Measurements from ENCODE around the gene BANF2.

DNA sequence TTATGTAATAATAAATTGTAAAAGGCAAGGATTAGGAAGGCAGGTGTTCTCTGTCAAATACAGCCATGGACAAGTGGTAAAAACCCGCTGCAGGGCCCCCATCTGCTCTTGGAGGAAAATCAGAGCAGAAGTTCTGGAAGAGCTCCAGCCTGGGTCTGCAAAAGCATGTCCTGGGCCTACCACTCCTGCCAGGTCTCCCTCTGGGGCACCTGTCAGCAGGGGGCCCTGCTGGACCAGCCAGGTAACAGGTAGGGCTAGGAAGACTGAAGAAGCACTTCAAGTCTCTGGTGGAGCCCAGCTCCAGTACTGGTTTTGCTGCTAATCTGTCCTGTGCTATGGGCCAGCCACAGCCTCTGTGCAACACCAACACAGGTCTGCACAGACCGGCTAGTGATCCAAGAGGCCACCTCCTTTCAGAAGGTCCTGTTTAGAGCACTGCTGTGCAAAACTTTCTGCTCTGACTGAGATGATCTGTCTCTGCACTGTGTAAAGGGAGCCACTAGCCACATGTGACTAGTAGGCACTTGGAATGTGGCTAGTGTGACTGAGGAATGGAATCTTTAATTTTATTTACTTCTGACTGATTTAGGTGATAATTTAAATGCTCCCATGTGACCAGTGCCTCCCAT, 47.9 kb upstream of the BANF2 start:
- TF ChIP-seq ZNF24 (IDR thresholded peaks at IDR 0.05) (no peak), HCFC1 (IDR thresholded peaks at IDR 0.05; ENCODE audit: low read length) (no peak), YY1 (IDR thresholded peaks at IDR 0.05; ENCODE audit: low read depth, low read length) (no peak), SP1 (IDR thresholded peaks at IDR 0.05; ENCODE audit: low read depth, low read length) (no peak)
- TF ChIP-seq, protein P1, sequence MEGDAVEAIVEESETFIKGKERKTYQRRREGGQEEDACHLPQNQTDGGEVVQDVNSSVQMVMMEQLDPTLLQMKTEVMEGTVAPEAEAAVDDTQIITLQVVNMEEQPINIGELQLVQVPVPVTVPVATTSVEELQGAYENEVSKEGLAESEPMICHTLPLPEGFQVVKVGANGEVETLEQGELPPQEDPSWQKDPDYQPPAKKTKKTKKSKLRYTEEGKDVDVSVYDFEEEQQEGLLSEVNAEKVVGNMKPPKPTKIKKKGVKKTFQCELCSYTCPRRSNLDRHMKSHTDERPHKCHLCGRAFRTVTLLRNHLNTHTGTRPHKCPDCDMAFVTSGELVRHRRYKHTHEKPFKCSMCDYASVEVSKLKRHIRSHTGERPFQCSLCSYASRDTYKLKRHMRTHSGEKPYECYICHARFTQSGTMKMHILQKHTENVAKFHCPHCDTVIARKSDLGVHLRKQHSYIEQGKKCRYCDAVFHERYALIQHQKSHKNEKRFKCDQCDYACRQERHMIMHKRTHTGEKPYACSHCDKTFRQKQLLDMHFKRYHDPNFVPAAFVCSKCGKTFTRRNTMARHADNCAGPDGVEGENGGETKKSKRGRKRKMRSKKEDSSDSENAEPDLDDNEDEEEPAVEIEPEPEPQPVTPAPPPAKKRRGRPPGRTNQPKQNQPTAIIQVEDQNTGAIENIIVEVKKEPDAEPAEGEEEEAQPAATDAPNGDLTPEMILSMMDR (IDR thresholded peaks at IDR 0.05 in 2 of 3, conservative IDR thresholded peaks at IDR 0.05 in 1 of 3; ENCODE audit: control insufficient read depth in 2 of 3, extremely low read depth in 1 of 3, insufficient read depth in 1 of 3, low read depth in 3 of 3, low read length in 3 of 3): peak in 2 of 3 experiments; percentile 16 to 17; a peak in 3 of 6 replicates
